Choroid plexus epithelial cell (primary cell): ENCODE results near the gene MPPED1.

Experiments
- DNase-seq: peaks from one replicate; pipeline ENCODE4 v3.0.0-alpha.2; 2010; ENCODE audit warnings: low read depth
- H3K4me3 ChIP-seq: 2 replicates; pipeline ENCODE4 v1.5.1; 2011; ENCODE audit warnings: low read depth, mild to moderate bottlenecking, control low read depth, low read length, moderate library complexity
- TF ChIP-seq, protein P1 (sequence below): conservative IDR thresholded peaks from 2 replicates; pipeline ENCODE4 v1.5.1; 2011; ENCODE audit warnings: low read depth, mild to moderate bottlenecking, control low read depth, inconsistent platforms, low read length, moderate library complexity

MPPED1 gene

DNA sequence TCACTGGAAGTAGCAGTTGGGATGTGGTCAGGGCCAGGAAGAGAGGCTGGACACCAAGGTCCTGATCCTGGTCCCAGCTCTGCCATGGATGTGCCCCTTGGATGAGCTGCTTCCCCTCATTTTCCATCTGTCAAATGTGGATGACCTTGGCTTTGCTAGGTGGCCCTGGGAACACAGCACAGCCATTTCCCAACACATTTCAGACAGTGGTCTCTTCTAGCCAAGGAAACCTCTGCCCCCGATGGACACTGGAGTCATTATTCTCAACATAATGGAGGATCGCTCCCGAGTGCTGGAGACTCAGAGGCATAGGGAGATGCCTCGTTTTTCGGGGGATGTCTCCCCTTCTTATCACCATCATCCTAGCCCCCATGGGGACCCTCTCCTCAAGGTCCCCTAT is 13.6 kb upstream of the MPPED1 start:
- H3K4me3 ChIP-seq = no peak overlapping the region
- TF ChIP-seq, protein P1, sequence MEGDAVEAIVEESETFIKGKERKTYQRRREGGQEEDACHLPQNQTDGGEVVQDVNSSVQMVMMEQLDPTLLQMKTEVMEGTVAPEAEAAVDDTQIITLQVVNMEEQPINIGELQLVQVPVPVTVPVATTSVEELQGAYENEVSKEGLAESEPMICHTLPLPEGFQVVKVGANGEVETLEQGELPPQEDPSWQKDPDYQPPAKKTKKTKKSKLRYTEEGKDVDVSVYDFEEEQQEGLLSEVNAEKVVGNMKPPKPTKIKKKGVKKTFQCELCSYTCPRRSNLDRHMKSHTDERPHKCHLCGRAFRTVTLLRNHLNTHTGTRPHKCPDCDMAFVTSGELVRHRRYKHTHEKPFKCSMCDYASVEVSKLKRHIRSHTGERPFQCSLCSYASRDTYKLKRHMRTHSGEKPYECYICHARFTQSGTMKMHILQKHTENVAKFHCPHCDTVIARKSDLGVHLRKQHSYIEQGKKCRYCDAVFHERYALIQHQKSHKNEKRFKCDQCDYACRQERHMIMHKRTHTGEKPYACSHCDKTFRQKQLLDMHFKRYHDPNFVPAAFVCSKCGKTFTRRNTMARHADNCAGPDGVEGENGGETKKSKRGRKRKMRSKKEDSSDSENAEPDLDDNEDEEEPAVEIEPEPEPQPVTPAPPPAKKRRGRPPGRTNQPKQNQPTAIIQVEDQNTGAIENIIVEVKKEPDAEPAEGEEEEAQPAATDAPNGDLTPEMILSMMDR = no peak
- no peak for DNase-seq

GRCh38 chr22:43398910-43399309 is 12.9 kb upstream of the MPPED1 start:
- no peak for DNase-seq
- TF ChIP-seq, protein P1 = no peak
- H3K4me3 ChIP-seq = no peak overlapping the region

GRCh38 chr22:43399338-43399979 is 12.4 kb upstream of the MPPED1 start:
- TF ChIP-seq, protein P1 = no peak
- DNase-seq = no peak
- H3K4me3 ChIP-seq = no peak overlapping the region

GRCh38 chr22:43399980-43400358 is 11.8 kb upstream of the MPPED1 start:
- no peak for DNase-seq
- TF ChIP-seq, protein P1 = no peak
- no peak overlapping the region for H3K4me3 ChIP-seq

GRCh38 chr22:43400449-43400848 is 11.4 kb upstream of the MPPED1 start:
- TF ChIP-seq, protein P1 = no peak
- H3K4me3 ChIP-seq = no peak overlapping the region
- DNase-seq = no peak

DNA sequence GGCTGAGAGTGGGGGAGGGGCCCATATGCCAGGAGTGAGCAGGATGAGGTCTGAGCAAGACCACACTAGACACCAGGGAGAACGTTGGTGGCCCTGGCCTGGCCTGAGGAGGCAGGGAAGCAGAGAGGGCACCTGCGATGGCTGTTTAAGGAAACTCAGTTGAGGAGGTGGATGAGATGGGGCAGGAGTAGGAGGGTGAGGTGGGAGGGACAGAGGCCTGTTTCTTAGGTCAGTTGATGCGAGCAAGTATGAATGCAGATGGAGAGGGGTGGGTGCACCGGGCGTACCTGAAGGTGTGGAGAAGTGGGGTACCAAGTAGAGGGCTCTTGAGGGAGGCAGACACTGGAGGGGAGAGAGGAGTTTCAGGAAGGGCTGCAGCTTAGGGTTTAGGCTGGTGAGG is 10.6 kb upstream of the MPPED1 start:
- TF ChIP-seq, protein P1 = no peak
- no peak for DNase-seq

GRCh38 chr22:43401661-43402060 is 10.2 kb upstream of the MPPED1 start:
- no peak overlapping the region for H3K4me3 ChIP-seq
- DNase-seq = no peak
- TF ChIP-seq, protein P1 = no peak

More for the DNA sequence above, 10.6 kb upstream of the MPPED1 start:
- H3K4me3 ChIP-seq = no peak overlapping the region
